GM23248 (cell line): ENCODE results near the gene WDR27. TPM values are rescaled to one million over a fixed set of nuclear protein-coding genes. Genes with fewer than 3 reads are reported as not detected.

Experiments
- DNase-seq: peaks from one replicate; pipeline ENCODE4 v3.0.0-alpha.2; 2015
- H2AFZ ChIP-seq: fragments of 200-600 bp; sonication (generic); 2 replicates; pipeline ENCODE4 v1.6.1; 2016; ENCODE audit warnings: antibody characterized with exemption
- H3F3A ChIP-seq: fragments of 200-600 bp; sonication (generic); 2 replicates; pipeline ENCODE4 v1.6.1; 2016; ENCODE audit warnings: mild to moderate bottlenecking, antibody characterized with exemption, mixed run types; ENCODE audit not compliant: insufficient read depth
- H3K27ac ChIP-seq: fragments of 200-600 bp; sonication (generic); 2 replicates; pipeline ENCODE4 v1.5.1; 2016; ENCODE audit warnings: mild to moderate bottlenecking
- H3K27me3 ChIP-seq: fragments of 200-600 bp; sonication (generic); replicated peaks from 2 replicates; pipeline ENCODE4 v1.6.1; 2016; ENCODE audit warnings: mild to moderate bottlenecking; ENCODE audit not compliant: insufficient read depth
- H3K36me3 ChIP-seq: fragments of 200-600 bp; sonication (generic); 2 replicates; pipeline ENCODE4 v1.6.1; 2016; ENCODE audit warnings: low read depth, mild to moderate bottlenecking
- H3K4me1 ChIP-seq: fragments of 200-600 bp; sonication (generic); 2 replicates; pipeline ENCODE4 v1.6.1; 2016; ENCODE audit warnings: mild to moderate bottlenecking; ENCODE audit not compliant: insufficient read depth
- H3K4me2 ChIP-seq: fragments of 200-600 bp; sonication (generic); one replicate; pipeline ENCODE4 v1.6.1; 2016; ENCODE audit warnings: mild to moderate bottlenecking; ENCODE audit not compliant: unreplicated experiment
- H3K4me3 ChIP-seq: fragments of 200-600 bp; sonication (generic); 2 replicates; pipeline ENCODE4 v1.5.1; 2016; ENCODE audit warnings: mild to moderate bottlenecking
- H3K79me2 ChIP-seq: fragments of 200-600 bp; sonication (generic); 2 replicates; pipeline ENCODE4 v1.6.1; 2016; ENCODE audit warnings: mild to moderate bottlenecking; ENCODE audit not compliant: insufficient read depth
- H3K9ac ChIP-seq: fragments of 200-600 bp; sonication (generic); 2 replicates; pipeline ENCODE4 v1.6.1; 2016; ENCODE audit warnings: mild to moderate bottlenecking
- H3K9me2 ChIP-seq: fragments of 200-600 bp; sonication (generic); 2 replicates; pipeline ENCODE4 v1.6.1; 2016; ENCODE audit warnings: mixed run types, mild to moderate bottlenecking, moderate library complexity; ENCODE audit not compliant: insufficient read depth
- H3K9me3 ChIP-seq: fragments of 200-600 bp; sonication (generic); one replicate; pipeline ENCODE4 v1.6.1; 2017; ENCODE audit warnings: low read depth
- H4K20me1 ChIP-seq: fragments of 200-600 bp; sonication (generic); 2 replicates; pipeline ENCODE4 v1.6.0; 2016; ENCODE audit not compliant: insufficient read depth
- EZH2 ChIP-seq: fragments of 200-600 bp; sonication (generic); IDR thresholded peaks from 2 replicates; pipeline ENCODE4 v1.6.1; 2018; ENCODE audit warnings: antibody characterized with exemption, mild to moderate bottlenecking; ENCODE audit not compliant: insufficient read depth, poor library complexity, severe bottlenecking
- EZH2phosphoT487 ChIP-seq: fragments of 200-600 bp; sonication (generic); IDR thresholded peaks from 2 replicates; pipeline ENCODE4 v1.6.1; 2018; ENCODE audit warnings: antibody characterized with exemption, moderate library complexity, mild to moderate bottlenecking, low read depth; ENCODE audit not compliant: insufficient read depth
- whole genome bisulfite sequencing, 2 experiments: methylation state at CpG; one replicate each; pipeline ENCODE4 v1.1.6; 2015 to 2017; ENCODE audit warnings: low lambda C conversion rate in 2 of 2, low coverage in 1 of 2; ENCODE audit errors: missing lambda C conversion rate in 2 of 2; 5-methylcytosine and 5-hydroxymethylcytosine counted together
- in situ Hi-C: fragments of 300-500 bp; cut with MboI; formaldehyde crosslinking; loops from 2 replicates; pipeline ENCODE4 v1.15.0; 2020
- polyA plus RNA-seq: library from polyadenylated mRNA; unstranded; fragments of >200 nt; fragmentation: Nextera tagmentation; extraction: Ambion mirVana; gene quantifications from 2 replicates; pipeline ENCODE4 v1.2.1, GENCODE V29; 2016
- total RNA-seq: library from RNA; depleted of rRNA; stranded (reverse); fragments of >200 nt; shearing (Covaris generic); gene quantifications from 2 replicates; pipeline ENCODE4 v1.2.3, GENCODE V29; 2014

The WDR27 gene
- total and polyA plus RNA-seq, 2 experiments from 2014 or later, result 9.2 to 9.3 TPM

GRCh38 chr6:169427856-169428255 is 274.0 kb downstream of the WDR27 start:
- TF ChIP-seq EZH2phosphoT487 (no peak), EZH2 (no peak)
- WGBS, 2 experiments, result 2 to 3% methylated on average over 11 of the region's 11 CpGs
- in situ Hi-C loops, result no loop called here
- Histone ChIP-seq H3K4me3 (peak overlapping the region; percentile 64), H4K20me1 (no peaks in the 10 kb centered on the region), H3K27me3 (no peaks in the 10 kb centered on the region), H3K36me3 (no peaks in the 10 kb centered on the region), H3K9me2 (no peaks in the 10 kb centered on the region), H3K79me2 (no peaks in the 10 kb centered on the region), H3K9me3 (no peaks in the 10 kb centered on the region), H3K4me2 (peak overlapping the region; percentile 85), H3F3A (peaks cover 7% of the 10 kb centered on the region; the same call in 1 of the 2 replicates), H3K9ac (peak overlapping the region; percentile 76), H3K27ac (peak overlapping the region; percentile 68), H3K4me1 (peaks cover 13% of the 10 kb centered on the region), H2AFZ (peak overlapping the region; percentile 96)
- DNase-seq, result peak; percentile 88

GRCh38 chr6:169426611-169427010 is 275.2 kb downstream of the WDR27 start:
- Histone ChIP-seq H3K9me3 (no peaks in the 10 kb centered on the region), H3K4me1 (peaks cover 13% of the 10 kb centered on the region), H3K4me3 (no peak overlapping the region), H3K4me2 (no peak overlapping the region), H3K36me3 (no peaks in the 10 kb centered on the region), H2AFZ (no peak overlapping the region), H3K9ac (no peak overlapping the region), H3K27ac (no peak overlapping the region), H4K20me1 (no peaks in the 10 kb centered on the region), H3F3A (peaks cover 7% of the 10 kb centered on the region; the same call in 1 of the 2 replicates), H3K9me2 (no peaks in the 10 kb centered on the region), H3K27me3 (no peaks in the 10 kb centered on the region), H3K79me2 (no peaks in the 10 kb centered on the region)
- no peak for TF ChIP-seq EZH2
- no peak for TF ChIP-seq EZH2phosphoT487
- in situ Hi-C loops, result no loop called here
- no peak for DNase-seq
- 78 to 83% methylated on average over 9 to 10 of the region's 10 CpGs for WGBS, 2 experiments

- Histone ChIP-seq H3K4me1 (peaks cover 13% of the 10 kb centered on the region), H3K27ac (no peak overlapping the region), H3K4me2 (no peak overlapping the region), H3K4me3 (no peak overlapping the region), H3K36me3 (no peaks in the 10 kb centered on the region), H3K9me2 (no peaks in the 10 kb centered on the region), H3K9me3 (no peaks in the 10 kb centered on the region), H3K27me3 (no peaks in the 10 kb centered on the region), H3K9ac (no peak overlapping the region), H2AFZ (no peak overlapping the region), H4K20me1 (no peaks in the 10 kb centered on the region), H3K79me2 (no peaks in the 10 kb centered on the region), H3F3A (peaks cover 7% of the 10 kb centered on the region; the same call in 1 of the 2 replicates)
- in situ Hi-C loops, result no loop called here
- TF ChIP-seq EZH2, result no peak
- WGBS, 2 experiments, result 92% methylated on average over 17 to 31 of the region's 31 CpGs
- DNase-seq, result no peak
Measured at GRCh38 chr6:169425628-169426370, 276.0 kb downstream of the WDR27 start.

GRCh38 chr6:169424821-169425240 is 277.0 kb downstream of the WDR27 start:
- WGBS, 2 experiments, result 52 to 72% methylated on average over 23 to 24 of the region's 24 CpGs
- Histone ChIP-seq H3K9me3 (no peaks in the 10 kb centered on the region), H3K9ac (peak overlapping the region; percentile 72), H3K27ac (peak overlapping the region; percentile 48), H3K79me2 (no peaks in the 10 kb centered on the region), H3K36me3 (no peaks in the 10 kb centered on the region), H3K9me2 (no peaks in the 10 kb centered on the region), H3K4me1 (peaks cover 13% of the 10 kb centered on the region), H3F3A (peaks cover 7% of the 10 kb centered on the region; the same call in 1 of the 2 replicates), H4K20me1 (no peaks in the 10 kb centered on the region), H3K4me3 (no peak overlapping the region), H3K4me2 (no peak overlapping the region), H3K27me3 (no peaks in the 10 kb centered on the region), H2AFZ (peak overlapping the region; percentile 77)
- TF ChIP-seq EZH2 (no peak), EZH2phosphoT487 (no peak)
- in situ Hi-C loops, result no loop called here
- DNase-seq, result peak; percentile 84
